DND-41 (cell line): Measurements from ENCODE around the gene RYR2.

Experiments used
- EZH2 ChIP-seq: IDR thresholded peaks from 3 replicates; pipeline ENCODE4 v1.6.1; 2012; ENCODE audit warnings: borderline replicate concordance, low read depth, mild to moderate bottlenecking, moderate library complexity, low read length, inconsistent platforms; ENCODE audit not compliant: severe bottlenecking
- TF ChIP-seq, protein P1 (sequence below): IDR thresholded peaks from 2 replicates; pipeline ENCODE4 v1.5.1; 2012; ENCODE audit warnings: borderline replicate concordance, low read length, moderate library complexity, mild to moderate bottlenecking; ENCODE audit not compliant: poor library complexity, severe bottlenecking; ENCODE audit errors: extremely low read depth

DNA sequence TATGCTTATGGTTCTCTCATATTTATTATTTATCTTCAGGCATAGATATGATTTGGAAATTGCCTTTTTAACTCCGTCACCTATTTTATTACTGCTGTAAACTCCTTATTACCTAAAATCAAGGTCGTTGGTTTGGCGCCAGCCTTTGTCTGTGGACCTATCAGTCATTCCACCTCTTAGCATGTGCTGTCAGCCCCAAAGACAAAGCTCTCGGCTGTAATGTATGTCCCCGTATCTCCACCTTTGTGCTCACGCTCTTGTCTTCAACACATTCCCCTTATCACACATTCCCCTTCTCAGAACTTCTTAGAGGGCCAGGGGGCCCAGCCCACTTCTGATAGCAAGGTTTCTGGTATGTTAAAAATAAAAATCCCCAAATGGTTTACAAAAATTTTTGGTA, 342.2 kb downstream of the RYR2 start:
- TF ChIP-seq, protein P1, sequence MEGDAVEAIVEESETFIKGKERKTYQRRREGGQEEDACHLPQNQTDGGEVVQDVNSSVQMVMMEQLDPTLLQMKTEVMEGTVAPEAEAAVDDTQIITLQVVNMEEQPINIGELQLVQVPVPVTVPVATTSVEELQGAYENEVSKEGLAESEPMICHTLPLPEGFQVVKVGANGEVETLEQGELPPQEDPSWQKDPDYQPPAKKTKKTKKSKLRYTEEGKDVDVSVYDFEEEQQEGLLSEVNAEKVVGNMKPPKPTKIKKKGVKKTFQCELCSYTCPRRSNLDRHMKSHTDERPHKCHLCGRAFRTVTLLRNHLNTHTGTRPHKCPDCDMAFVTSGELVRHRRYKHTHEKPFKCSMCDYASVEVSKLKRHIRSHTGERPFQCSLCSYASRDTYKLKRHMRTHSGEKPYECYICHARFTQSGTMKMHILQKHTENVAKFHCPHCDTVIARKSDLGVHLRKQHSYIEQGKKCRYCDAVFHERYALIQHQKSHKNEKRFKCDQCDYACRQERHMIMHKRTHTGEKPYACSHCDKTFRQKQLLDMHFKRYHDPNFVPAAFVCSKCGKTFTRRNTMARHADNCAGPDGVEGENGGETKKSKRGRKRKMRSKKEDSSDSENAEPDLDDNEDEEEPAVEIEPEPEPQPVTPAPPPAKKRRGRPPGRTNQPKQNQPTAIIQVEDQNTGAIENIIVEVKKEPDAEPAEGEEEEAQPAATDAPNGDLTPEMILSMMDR, result no peak
- no peak for TF ChIP-seq EZH2
